Uterus (tissue), 4 donors: ENCODE results near the gene TYRO3. TPM values are rescaled to one million over a fixed set of nuclear protein-coding genes. Genes with fewer than 3 reads are reported as not detected.

ENCODE experiments used
- DNase-seq, 2 donors: peaks; one replicate each; pipeline ENCODE4 v3.0.0-alpha.2; 2019 to 2020
- H3K27ac ChIP-seq, 2 donors: fragments of 200-600 bp; sonication (generic); 1 replicate in 1 of 2; 2 replicates in 1 of 2; pipeline ENCODE4 v1.5.1; 2016 to 2018
- H3K27me3 ChIP-seq, 2 donors: fragments of 200-600 bp; sonication (generic); one replicate each; pipeline ENCODE4 v1.5.1; 2018 to 2019; ENCODE audit warnings: control low read depth in 1 of 2
- H3K36me3 ChIP-seq, 2 donors: fragments of 200-600 bp; sonication (generic); one replicate each; pipeline ENCODE4 v1.5.1; 2019; ENCODE audit warnings: control low read depth in 1 of 2
- H3K4me1 ChIP-seq, 2 donors: fragments of 200-600 bp; sonication (generic); one replicate each; pipeline ENCODE4 v1.5.1; 2018 to 2019; ENCODE audit warnings: control low read depth in 1 of 2
- H3K4me3 ChIP-seq, 2 donors: fragments of 200-600 bp; sonication (generic); 1 replicate in 1 of 2; 2 replicates in 1 of 2; pipeline ENCODE4 v1.5.1; 2018 to 2019; ENCODE audit warnings: mild to moderate bottlenecking in 1 of 2
- H3K9me3 ChIP-seq, 2 donors: fragments of 200-600 bp; sonication (generic); one replicate each; pipeline ENCODE4 v1.5.1; 2019; ENCODE audit warnings: control low read depth in 1 of 2
- POLR2A ChIP-seq, 2 donors: fragments of 450-650 bp; IDR thresholded peaks; one replicate each; pipeline ENCODE4 v1.6.1; 2016; ENCODE audit warnings: antibody characterized with exemption in 2 of 2, mild to moderate bottlenecking in 1 of 2, moderate library complexity in 1 of 2
- intact Hi-C: fragments of 100-400 bp; cut with DNase I; formaldehyde crosslinking; loops from one replicate; pipeline ENCODE4 v1.15.1; 2023; ENCODE audit warnings: low total_unique reads
- total RNA-seq, 4 donors: library from RNA; depleted of rRNA in 3 of 4; stranded (reverse); fragments of >200 nt in 3 of 4; gene quantifications; one replicate each; pipeline versions ENCODE4 v1.1.0 to v1.2.4, GENCODE V29; 2014 to 2023
- TF ChIP-seq, protein P1 (sequence below), 4 experiments: fragments of 200-600 bp in 2 of 4; fragments of 450-650 bp in 2 of 4; sonication (generic) in 2 of 4; IDR thresholded peaks; one replicate each; pipeline ENCODE4 v1.5.1; 2016 to 2019; ENCODE audit warnings: antibody characterized with exemption in 4 of 4, mild to moderate bottlenecking in 2 of 4, moderate library complexity in 1 of 4
- donor health status: DM: yes; HTN: yes; CAD: no.

TYRO3 gene
- total RNA-seq, 4 donors from 2014 or later = 6.5 to 34.8 (median 24.3) TPM

DNA sequence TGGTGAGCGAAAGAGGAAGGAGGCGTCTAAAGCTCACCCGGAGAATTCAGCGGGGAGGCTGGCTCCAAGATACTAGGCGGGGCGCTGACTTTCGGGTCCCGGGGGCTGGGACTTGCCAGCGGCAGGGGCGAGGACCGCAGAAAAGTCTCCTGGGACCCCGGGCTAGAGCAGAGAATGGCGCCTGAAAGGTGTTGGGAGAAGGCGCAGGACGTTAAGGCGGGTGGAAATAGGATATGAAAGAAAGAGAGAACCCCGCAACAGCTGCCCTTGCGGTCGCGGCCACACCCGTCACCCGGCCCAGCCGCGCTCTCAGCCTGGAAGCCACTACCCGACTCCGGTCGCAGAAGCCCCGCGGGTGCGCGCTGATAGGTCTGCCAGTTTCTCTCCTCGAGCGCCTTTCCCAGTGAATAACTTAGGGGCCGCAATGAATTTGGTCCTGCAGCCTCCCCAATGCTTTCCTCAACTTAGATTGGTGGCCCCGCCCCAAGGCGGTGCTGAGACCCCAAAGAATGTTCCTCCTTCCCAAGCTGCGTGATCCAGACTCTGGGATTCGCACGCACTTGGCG is 46.0 kb upstream of the TYRO3 start:
- Histone ChIP-seq H3K36me3 (no peaks in the 10 kb centered on the region), H3K4me3 (peak overlapping the region in 1 of 2 donors; percentile 0), H3K4me1 (peaks cover 0 to 24% of the 10 kb centered on the region in 2 donors), H3K27ac (no peak overlapping the region), H3K9me3 (no peaks in the 10 kb centered on the region), H3K27me3 (peaks cover 14 to 19% of the 10 kb centered on the region in 2 donors)
- TF ChIP-seq POLR2A (IDR thresholded peaks at IDR 0.05) = no peak
- TF ChIP-seq, protein P1, sequence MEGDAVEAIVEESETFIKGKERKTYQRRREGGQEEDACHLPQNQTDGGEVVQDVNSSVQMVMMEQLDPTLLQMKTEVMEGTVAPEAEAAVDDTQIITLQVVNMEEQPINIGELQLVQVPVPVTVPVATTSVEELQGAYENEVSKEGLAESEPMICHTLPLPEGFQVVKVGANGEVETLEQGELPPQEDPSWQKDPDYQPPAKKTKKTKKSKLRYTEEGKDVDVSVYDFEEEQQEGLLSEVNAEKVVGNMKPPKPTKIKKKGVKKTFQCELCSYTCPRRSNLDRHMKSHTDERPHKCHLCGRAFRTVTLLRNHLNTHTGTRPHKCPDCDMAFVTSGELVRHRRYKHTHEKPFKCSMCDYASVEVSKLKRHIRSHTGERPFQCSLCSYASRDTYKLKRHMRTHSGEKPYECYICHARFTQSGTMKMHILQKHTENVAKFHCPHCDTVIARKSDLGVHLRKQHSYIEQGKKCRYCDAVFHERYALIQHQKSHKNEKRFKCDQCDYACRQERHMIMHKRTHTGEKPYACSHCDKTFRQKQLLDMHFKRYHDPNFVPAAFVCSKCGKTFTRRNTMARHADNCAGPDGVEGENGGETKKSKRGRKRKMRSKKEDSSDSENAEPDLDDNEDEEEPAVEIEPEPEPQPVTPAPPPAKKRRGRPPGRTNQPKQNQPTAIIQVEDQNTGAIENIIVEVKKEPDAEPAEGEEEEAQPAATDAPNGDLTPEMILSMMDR (IDR thresholded peaks at IDR 0.05) = no peak
- DNase-seq = peak in 1 of 2 donors; percentile 21
- intact Hi-C loops = no loop called here

DNA sequence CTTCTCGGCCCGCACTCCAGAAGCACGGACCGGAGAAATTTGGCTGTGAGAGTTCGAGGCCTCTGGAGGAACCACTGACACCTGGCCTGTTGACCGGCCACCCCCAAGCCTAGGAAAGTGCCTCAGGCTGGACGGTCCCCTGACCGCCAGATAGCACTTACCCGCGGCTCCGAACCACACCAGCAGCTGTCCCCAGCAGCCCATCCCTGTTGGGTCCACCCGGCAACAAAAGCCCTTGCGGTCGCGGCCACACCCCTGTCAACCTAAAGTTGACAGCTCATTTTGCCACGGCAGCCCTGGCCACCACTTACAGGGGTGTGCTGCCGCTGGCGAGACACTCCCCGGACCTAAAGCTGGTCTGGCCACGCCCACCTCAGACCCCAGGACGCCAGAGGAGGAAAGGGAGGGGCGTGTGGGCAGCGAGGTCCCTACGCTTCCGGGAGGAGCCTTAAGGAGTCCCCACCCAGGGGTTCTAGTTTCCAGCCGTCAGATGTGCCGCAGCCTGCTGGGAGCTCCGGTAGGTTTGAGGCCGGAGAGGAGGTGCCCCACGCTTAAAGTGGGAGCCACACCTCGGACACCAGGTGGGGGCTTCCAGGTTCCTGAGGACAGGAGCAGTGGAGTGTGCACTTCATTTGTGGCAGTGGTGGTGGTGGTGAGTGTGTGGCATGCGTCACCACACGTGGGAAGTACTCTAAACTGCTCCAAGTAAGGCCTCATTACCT is 45.3 kb upstream of the TYRO3 start, which contains the start of gene LTK:
TSS of gene LTK (minus strand) at position 322 of the 722 bp plus-strand sequence. CDS start at position 204, 118 bp downstream.
- H3K36me3 ChIP-seq = no peaks in the 10 kb centered on the region
- peaks cover 0 to 24% of the 10 kb centered on the region in 2 donors for H3K4me1 ChIP-seq
- peaks cover 14 to 19% of the 10 kb centered on the region in 2 donors for H3K27me3 ChIP-seq
- no peaks in the 10 kb centered on the region for H3K9me3 ChIP-seq
- DNase-seq = no peak
- TF ChIP-seq POLR2A (IDR thresholded peaks at IDR 0.05) = no peak
- TF ChIP-seq, protein P1 (IDR thresholded peaks at IDR 0.05) = no peak
- H3K27ac ChIP-seq = no peak within 1 kb of the TSS
- H3K4me3 ChIP-seq = peak within 1 kb of the TSS; percentile 0 to 3
- intact Hi-C loops = no loop called here

DNA sequence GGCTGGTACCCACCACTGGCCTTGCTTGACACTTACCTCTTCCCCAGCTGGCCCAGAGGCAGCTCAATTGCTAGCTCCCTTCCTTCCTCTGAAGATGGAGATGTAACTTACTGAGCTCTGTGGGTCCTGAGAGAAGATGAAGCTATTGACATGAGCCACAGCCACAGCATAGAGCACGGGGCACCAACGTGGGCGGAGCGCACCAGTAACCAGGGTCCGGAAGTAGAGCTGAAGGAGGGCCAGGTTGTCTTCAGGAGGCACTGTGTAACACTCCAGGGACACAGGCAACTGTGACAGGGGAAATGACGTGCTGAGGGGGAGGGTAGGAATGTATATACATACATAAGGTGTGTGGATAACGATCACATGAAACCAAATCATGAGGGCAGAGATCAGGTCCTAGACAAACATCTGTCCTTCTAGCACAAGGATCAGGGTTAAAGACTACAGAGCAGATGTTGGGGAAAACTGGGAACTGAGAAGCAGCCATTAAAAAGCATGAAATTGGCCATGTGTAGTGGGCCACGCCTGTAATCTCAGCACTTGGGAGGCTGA is 41.0 kb upstream of the TYRO3 start:
- no peaks in the 10 kb centered on the region for H3K36me3 ChIP-seq
- no peak overlapping the region for H3K4me3 ChIP-seq
- no peak overlapping the region for H3K27ac ChIP-seq
- TF ChIP-seq, protein P1 (IDR thresholded peaks at IDR 0.05) = no peak
- no peak for TF ChIP-seq POLR2A (IDR thresholded peaks at IDR 0.05)
- peaks cover 0 to 7% of the 10 kb centered on the region in 2 donors for H3K4me1 ChIP-seq
- no peak for DNase-seq
- no peaks in the 10 kb centered on the region for H3K9me3 ChIP-seq
- intact Hi-C loops = no loop called here
- H3K27me3 ChIP-seq = peaks cover 0 to 12% of the 10 kb centered on the region in 2 donors

DNA sequence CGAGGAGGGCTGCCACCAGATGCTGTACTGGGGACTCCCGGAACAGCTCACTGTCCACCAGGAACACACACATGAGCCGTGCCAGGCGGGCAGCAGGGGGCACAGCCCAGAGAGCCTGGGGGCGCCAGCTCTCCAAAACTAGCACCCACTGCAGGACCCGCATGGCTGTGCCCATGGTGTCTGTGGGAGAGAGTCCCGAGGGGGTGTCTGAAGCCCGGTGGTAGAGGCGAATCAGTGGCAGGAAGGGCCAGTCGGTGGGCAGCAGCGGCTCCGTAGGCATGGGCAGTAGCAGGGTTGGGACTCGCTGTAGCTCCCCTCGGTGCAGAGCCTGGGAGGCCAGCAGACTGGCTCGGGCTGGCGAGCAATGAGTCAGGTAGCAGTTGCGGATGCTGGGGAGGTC is 38.4 kb upstream of the TYRO3 start:
- Histone ChIP-seq H3K27ac (no peak overlapping the region), H3K36me3 (no peaks in the 10 kb centered on the region), H3K27me3 (no peaks in the 10 kb centered on the region), H3K9me3 (no peaks in the 10 kb centered on the region), H3K4me3 (no peak overlapping the region), H3K4me1 (no peaks in the 10 kb centered on the region)
- no peak for DNase-seq
- intact Hi-C loops = no loop called here
- TF ChIP-seq, protein P1 (IDR thresholded peaks at IDR 0.05) = no peak
- no peak for TF ChIP-seq POLR2A (IDR thresholded peaks at IDR 0.05)

DNA sequence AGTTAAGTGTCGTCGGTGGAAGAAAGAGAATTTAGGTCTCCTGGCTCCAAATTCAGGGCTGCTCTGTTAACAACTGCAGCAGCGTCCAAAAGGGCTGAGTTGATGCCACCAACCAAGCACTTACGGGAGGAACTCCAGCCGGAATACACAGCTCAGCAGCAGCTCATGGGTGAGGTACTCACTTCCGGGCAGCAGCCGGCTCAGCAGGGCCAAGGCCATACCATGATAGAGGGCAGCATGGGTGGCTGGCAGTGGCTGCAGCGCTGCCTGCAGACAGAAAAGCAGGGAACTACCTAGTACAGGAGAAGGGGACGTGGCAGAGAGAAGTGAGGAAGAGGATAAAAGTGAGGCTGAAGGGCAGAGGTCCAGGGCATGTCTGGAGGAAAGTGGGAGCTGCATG is 37.4 kb upstream of the TYRO3 start:
- TF ChIP-seq POLR2A (IDR thresholded peaks at IDR 0.05) = no peak
- TF ChIP-seq, protein P1 (IDR thresholded peaks at IDR 0.05) = no peak
- no peaks in the 10 kb centered on the region for H3K27me3 ChIP-seq
- DNase-seq = no peak
- no peaks in the 10 kb centered on the region for H3K36me3 ChIP-seq
- intact Hi-C loops = no loop called here
- no peaks in the 10 kb centered on the region for H3K9me3 ChIP-seq
- no peak overlapping the region for H3K4me3 ChIP-seq
- H3K4me1 ChIP-seq = no peaks in the 10 kb centered on the region
- no peak overlapping the region for H3K27ac ChIP-seq
